ENCODE results near the gene ADAM33. TPM values are rescaled to one million over a fixed set of nuclear protein-coding genes. Genes with fewer than 3 reads are reported as not detected.

ADAM33 gene
- total RNA-seq, 1 donor from 2014 or later: 7.0 TPM

DNA sequence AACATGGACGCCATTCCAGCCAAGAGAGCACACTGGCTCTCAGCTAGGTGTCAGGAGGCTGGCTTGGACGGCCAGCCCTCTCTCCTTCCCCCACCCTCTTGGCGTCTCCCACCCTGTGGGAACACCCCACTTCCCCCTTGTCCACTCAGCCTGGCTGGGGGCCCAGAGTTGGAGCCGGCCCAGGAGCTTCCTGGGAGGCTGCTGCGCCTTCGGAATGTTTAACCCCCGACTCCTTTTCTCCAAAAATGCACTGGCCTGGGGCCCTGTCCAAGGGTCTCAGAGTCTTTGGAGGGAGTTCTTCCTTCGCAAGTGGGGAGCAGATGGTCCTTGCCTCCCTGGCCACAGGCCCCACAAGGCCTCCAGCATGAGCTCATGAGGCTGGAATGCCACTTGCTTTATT is 4.1 kb downstream of the ADAM33 start:
- Histone ChIP-seq H3F3A (ENCODE audit: low read depth) (peaks cover 15% of the 10 kb centered on the region), H3K36me3 (no peaks in the 10 kb centered on the region), H3K27ac (no peak overlapping the region), H3K4me2 (no peak overlapping the region), H3K9me3 (ENCODE audit: low read depth) (no peaks in the 10 kb centered on the region), H3K27me3 (peaks cover 31% of the 10 kb centered on the region), H4K20me1 (ENCODE audit: low read depth) (no peaks in the 10 kb centered on the region), H3K4me1 (peaks cover 19% of the 10 kb centered on the region), H3K9ac (no peak overlapping the region), H2AFZ (replicated peaks) (no peak overlapping the region), H3K4me3 (no peak overlapping the region), H3K79me2 (ENCODE audit: low read depth) (no peaks in the 10 kb centered on the region)
- no peaks in the 10 kb centered on the region for H3K36me3 Mint-ChIP-seq
- H3K4me1 Mint-ChIP-seq: peaks cover 22% of the 10 kb centered on the region
- peak overlapping the region; percentile 74 for H3K27ac Mint-ChIP-seq
- H3K27me3 Mint-ChIP-seq (ENCODE audit: insufficient read depth, low read depth): peaks cover 21% of the 10 kb centered on the region
- no peak for DNase-seq (ENCODE audit: low spot score)
- no peaks in the 10 kb centered on the region for H3K9me3 Mint-ChIP-seq
- H3K4me3 Mint-ChIP-seq: no peak overlapping the region
- TF ChIP-seq EZH2phosphoT487 (IDR thresholded peaks at IDR 0.05) (no peak), EZH2 (IDR thresholded peaks at IDR 0.05) (no peak), CTCF (IDR thresholded peaks at IDR 0.05) (no peak)

DNA sequence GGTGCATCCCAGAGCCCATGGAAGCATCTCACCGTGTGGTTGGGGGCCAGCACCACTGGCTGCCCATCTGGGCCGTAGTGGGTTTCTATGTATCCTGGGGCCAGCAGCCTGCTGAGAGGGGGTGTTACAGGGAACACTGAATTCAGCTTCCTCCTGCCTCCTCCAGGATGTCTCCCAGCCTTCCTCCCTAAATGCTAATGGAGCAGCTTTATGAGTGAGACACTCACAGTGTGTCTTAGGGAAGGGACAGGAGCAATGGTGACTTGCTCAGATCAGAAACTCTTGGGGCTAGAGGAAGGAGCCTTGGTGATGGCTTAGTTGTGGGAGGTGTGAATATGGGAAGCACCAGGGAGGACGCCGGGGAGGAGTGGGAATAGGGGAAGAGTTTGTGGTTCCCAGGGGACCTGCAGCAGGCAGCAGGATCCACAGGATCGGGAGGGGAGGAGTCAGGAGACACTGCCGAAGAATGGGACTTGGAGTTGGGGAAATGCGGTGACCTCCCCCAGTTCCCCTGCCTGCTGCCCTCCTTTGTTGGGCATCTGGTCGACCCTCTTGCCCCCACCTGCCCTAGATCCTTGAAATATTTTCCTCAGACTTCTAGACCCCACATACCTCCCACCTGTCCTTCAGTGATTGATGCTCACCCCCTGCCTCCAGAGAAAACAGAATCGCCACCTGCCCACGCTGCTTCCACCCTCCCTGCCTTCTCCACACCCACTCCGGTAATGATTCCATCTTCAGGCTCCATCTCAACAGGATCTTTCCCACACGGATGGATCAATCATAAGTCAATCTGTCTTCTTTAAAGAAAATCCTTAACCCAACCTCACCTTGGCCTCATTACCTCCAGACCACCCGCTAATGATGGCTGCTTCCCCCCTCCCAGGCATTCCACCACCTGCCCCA is 6.6 kb downstream of the ADAM33 start:
- H3K4me1 Mint-ChIP-seq: peaks cover 18% of the 10 kb centered on the region
- no peaks in the 10 kb centered on the region for H3K36me3 Mint-ChIP-seq
- no peak overlapping the region for H3K4me3 ChIP-seq
- no peaks in the 10 kb centered on the region for H3K9me3 Mint-ChIP-seq
- H3K27ac Mint-ChIP-seq: no peak overlapping the region
- TF ChIP-seq EZH2phosphoT487 (IDR thresholded peaks at IDR 0.05): no peak
- TF ChIP-seq CTCF (IDR thresholded peaks at IDR 0.05): no peak
- TF ChIP-seq EZH2 (IDR thresholded peaks at IDR 0.05): no peak
- no peak for DNase-seq (ENCODE audit: low spot score)
- no peak overlapping the region for H2AFZ ChIP-seq (replicated peaks)
- no peak overlapping the region for H3K9ac ChIP-seq
- H3K4me3 Mint-ChIP-seq: no peak overlapping the region
- no peaks in the 10 kb centered on the region for H3F3A ChIP-seq (ENCODE audit: low read depth)
- peaks cover 33% of the 10 kb centered on the region for H3K27me3 ChIP-seq
- H3K4me1 ChIP-seq: peaks cover under 1% of the 10 kb centered on the region
- H3K4me2 ChIP-seq: no peak overlapping the region
- no peaks in the 10 kb centered on the region for H3K79me2 ChIP-seq (ENCODE audit: low read depth)
- no peak overlapping the region for H3K27ac ChIP-seq
- H3K36me3 ChIP-seq: no peaks in the 10 kb centered on the region
- H4K20me1 ChIP-seq (ENCODE audit: low read depth): no peaks in the 10 kb centered on the region
- no peaks in the 10 kb centered on the region for H3K9me3 ChIP-seq (ENCODE audit: low read depth)
- peaks cover 16% of the 10 kb centered on the region for H3K27me3 Mint-ChIP-seq (ENCODE audit: insufficient read depth, low read depth)

- Histone ChIP-seq H3K27ac (no peak overlapping the region), H3K4me2 (no peak overlapping the region), H3K36me3 (no peaks in the 10 kb centered on the region), H2AFZ (replicated peaks) (no peak overlapping the region), H4K20me1 (ENCODE audit: low read depth) (no peaks in the 10 kb centered on the region), H3K9me3 (ENCODE audit: low read depth) (no peaks in the 10 kb centered on the region), H3K4me3 (no peak overlapping the region), H3K4me1 (no peaks in the 10 kb centered on the region), H3F3A (ENCODE audit: low read depth) (no peaks in the 10 kb centered on the region), H3K9ac (no peak overlapping the region), H3K79me2 (ENCODE audit: low read depth) (no peaks in the 10 kb centered on the region), H3K27me3 (peaks cover 33% of the 10 kb centered on the region)
- no peaks in the 10 kb centered on the region for H3K36me3 Mint-ChIP-seq
- H3K4me3 Mint-ChIP-seq: no peak overlapping the region
- peaks cover 20% of the 10 kb centered on the region for H3K27me3 Mint-ChIP-seq (ENCODE audit: insufficient read depth, low read depth)
- no peak overlapping the region for H3K27ac Mint-ChIP-seq
- no peak for TF ChIP-seq EZH2phosphoT487 (IDR thresholded peaks at IDR 0.05)
- no peak for TF ChIP-seq CTCF (IDR thresholded peaks at IDR 0.05)
- TF ChIP-seq EZH2 (IDR thresholded peaks at IDR 0.05): no peak
- H3K4me1 Mint-ChIP-seq: peaks cover 15% of the 10 kb centered on the region
- DNase-seq (ENCODE audit: low spot score): no peak
- no peaks in the 10 kb centered on the region for H3K9me3 Mint-ChIP-seq
These were observed 7.4 kb downstream of the ADAM33 start for GRCh38 chr20:3674447-3674846.
